H1 (cell line): ENCODE results near the gene PEX16. TPM values are rescaled to one million over a fixed set of nuclear protein-coding genes. Genes with fewer than 3 reads are reported as not detected.

ENCODE experiments used
- CEBPB ChIP-seq: IDR thresholded peaks from 2 replicates; pipeline ENCODE4 v1.6.1; 2012; ENCODE audit warnings: low read depth, low read length
- CHD2 ChIP-seq: IDR thresholded peaks from 2 replicates; pipeline ENCODE4 v1.6.1; 2012; ENCODE audit warnings: low read length, improper control_type of control experiment
- PHF8 ChIP-seq: fragments of 200-600 bp; sonication (generic); conservative IDR thresholded peaks from 2 replicates; pipeline ENCODE4 v1.7.1; 2012; ENCODE audit warnings: low read depth, mild to moderate bottlenecking, inconsistent platforms, low read length, moderate library complexity
- POLR2A ChIP-seq, 2 experiments: IDR thresholded peaks; 1 replicate in 1 of 2; 2 replicates in 1 of 2; pipeline ENCODE4 v1.6.1; 2011; ENCODE audit warnings: low read depth in 2 of 2, low read length in 2 of 2, mild to moderate bottlenecking in 2 of 2; ENCODE audit errors: control extremely low read depth in 1 of 2
- POU5F1 ChIP-seq: IDR thresholded peaks from 2 replicates; pipeline ENCODE4 v1.6.1; 2011; ENCODE audit warnings: low read depth, mild to moderate bottlenecking, low read length, moderate library complexity
- SRF ChIP-seq: IDR thresholded peaks from 2 replicates; pipeline ENCODE4 v1.6.1; 2011; ENCODE audit warnings: mild to moderate bottlenecking, low read depth, low read length, moderate library complexity
- USF2 ChIP-seq: IDR thresholded peaks from 2 replicates; pipeline ENCODE4 v1.6.1; 2011; ENCODE audit warnings: low read length, improper control_type of control experiment
- polyA plus RNA-seq, 7 experiments: library from polyadenylated mRNA; depleted of rRNA in 3 of 7; stranded (reverse) in 5 of 7; unstranded in 2 of 7; fragments of >200 nt in 5 of 7; fragments of 200-250 nt in 2 of 7; gene quantifications; 1 replicate in 5 of 7; 2 replicates in 1 of 7; 4 replicates in 1 of 7; pipeline versions ENCODE4 v1.2.1 to v1.2.3, GENCODE V29; 2011 to 2013; ENCODE audit warnings: missing spikeins in 2 of 7, mixed read lengths in 2 of 7
- total RNA-seq: library from RNA; stranded (reverse); fragmentation: NEBNext Ultra II Directional; extraction: Animal tissue kit (Norgen Biotek cat#: 25700); gene quantifications from 2 replicates; pipeline ENCODE4 v1.2.1, GENCODE V29; 2021

PEX16 gene
- total and polyA plus RNA-seq, 2 of the 8 experiments (the other 6 are each of a cell fraction or from before 2014, with no cell fraction given), result 29.2 to 36.0 TPM

DNA sequence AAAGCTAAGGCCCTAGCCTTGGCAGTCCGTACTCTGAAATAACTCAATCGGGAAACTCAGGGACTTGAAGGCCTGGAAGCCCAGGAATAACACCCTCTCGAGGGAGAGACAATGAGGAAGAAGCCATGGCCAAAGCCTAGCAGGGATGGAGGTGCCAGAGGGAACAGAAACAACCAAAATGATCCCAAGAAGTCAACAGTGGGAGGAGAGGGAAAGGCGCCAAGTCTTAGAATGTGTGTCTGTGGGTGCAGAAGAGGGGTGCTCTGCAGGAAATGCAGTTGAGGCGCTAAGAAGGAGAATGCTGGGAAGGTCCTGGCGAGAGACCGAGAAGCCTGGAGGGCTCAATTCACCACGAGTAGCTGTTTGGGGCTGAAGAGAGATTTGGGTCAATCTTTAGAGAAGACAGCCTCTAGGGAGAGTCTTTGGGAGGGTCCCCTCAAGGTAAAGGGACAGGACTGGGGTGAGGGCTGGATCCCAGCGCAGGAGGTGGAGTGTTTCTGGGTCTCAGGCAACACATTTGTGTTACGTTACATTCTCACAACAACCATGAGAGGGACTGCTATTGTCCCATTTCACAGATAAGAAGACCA is 33.0 kb downstream of the PEX16 start (continued):
- TF ChIP-seq USF2 (no peak), CHD2 (no peak), POLR2A (IDR thresholded peaks at IDR 0.05; ENCODE audit: control extremely low read depth in 1 of 2, low read depth in 2 of 2, low read length in 2 of 2) (no peak), SRF (no peak), PHF8 (no peak), POU5F1 (no peak), CEBPB (no peak)
